ENCODE measurements around the gene PPP4R1. TPM values are rescaled to one million over a fixed set of nuclear protein-coding genes. Genes with fewer than 3 reads are reported as not detected.

The PPP4R1 gene
- total RNA-seq, 4 donors from 2014 or later = 27.7 to 48.3 (median 32.0) TPM

- H3K27ac ChIP-seq = no peak overlapping the region
- in situ Hi-C loops (cut with MboI; ENCODE audit: low sequenced_read_pairs in 4 of 4) = no loop called here
- DNase-seq (no peak), ATAC-seq (no peak)
- no peaks in the 10 kb centered on the region for H3K36me3 ChIP-seq
- no peaks in the 10 kb centered on the region for H3K4me1 ChIP-seq
- intact Hi-C loops (cut with DNase I; ENCODE audit: low total_unique reads) = no loop called here
- H3K9me3 ChIP-seq = no peaks in the 10 kb centered on the region
- TF ChIP-seq CTCF (IDR thresholded peaks at IDR 0.05 in 4 of 5, conservative IDR thresholded peaks at IDR 0.05 in 1 of 5) = no peak
- TF ChIP-seq POLR2A (IDR thresholded peaks at IDR 0.05) = no peak
- no peak overlapping the region for H3K4me3 ChIP-seq
- H3K27me3 ChIP-seq = no peaks in the 10 kb centered on the region
These were observed 24.5 kb upstream of the PPP4R1 start for GRCh38 chr18:9638886-9639285.

GRCh38 chr18:9637036-9637767, 22.8 kb upstream of the PPP4R1 start:
- no peaks in the 10 kb centered on the region for H3K4me1 ChIP-seq
- ATAC-seq = no peak
- in situ Hi-C loops (cut with MboI; ENCODE audit: low sequenced_read_pairs in 4 of 4) (no loop called here), intact Hi-C loops (cut with DNase I; ENCODE audit: low total_unique reads) (no loop called here)
- DNase-seq = no peak
- H3K36me3 ChIP-seq = no peaks in the 10 kb centered on the region
- H3K27me3 ChIP-seq = no peaks in the 10 kb centered on the region
- H3K4me3 ChIP-seq = no peak overlapping the region
- H3K9me3 ChIP-seq = no peaks in the 10 kb centered on the region
- no peak for TF ChIP-seq POLR2A (IDR thresholded peaks at IDR 0.05)
- no peak for TF ChIP-seq CTCF (IDR thresholded peaks at IDR 0.05 in 4 of 5, conservative IDR thresholded peaks at IDR 0.05 in 1 of 5)
- no peak overlapping the region for H3K27ac ChIP-seq

GRCh38 chr18:9634856-9635255, 20.5 kb upstream of the PPP4R1 start:
- DNase-seq (no peak), ATAC-seq (no peak)
- H3K4me3 ChIP-seq = no peak overlapping the region
- intact Hi-C loops (cut with DNase I; ENCODE audit: low total_unique reads) (no loop called here), in situ Hi-C loops (cut with MboI; ENCODE audit: low sequenced_read_pairs in 4 of 4) (no loop called here)
- no peaks in the 10 kb centered on the region for H3K9me3 ChIP-seq
- H3K4me1 ChIP-seq = no peaks in the 10 kb centered on the region
- TF ChIP-seq CTCF (IDR thresholded peaks at IDR 0.05 in 4 of 5, conservative IDR thresholded peaks at IDR 0.05 in 1 of 5) = no peak
- no peak for TF ChIP-seq POLR2A (IDR thresholded peaks at IDR 0.05)
- H3K27me3 ChIP-seq = no peaks in the 10 kb centered on the region
- H3K27ac ChIP-seq = no peak overlapping the region
- H3K36me3 ChIP-seq = no peaks in the 10 kb centered on the region

GRCh38 chr18:9631814-9632496, 17.6 kb upstream of the PPP4R1 start:
- no peaks in the 10 kb centered on the region for H3K9me3 ChIP-seq
- TF ChIP-seq CTCF (IDR thresholded peaks at IDR 0.05 in 4 of 5, conservative IDR thresholded peaks at IDR 0.05 in 1 of 5) (no peak), POLR2A (IDR thresholded peaks at IDR 0.05) (no peak)
- H3K4me1 ChIP-seq = no peaks in the 10 kb centered on the region
- no peak overlapping the region for H3K4me3 ChIP-seq
- H3K27ac ChIP-seq = no peak overlapping the region
- no peaks in the 10 kb centered on the region for H3K27me3 ChIP-seq
- intact Hi-C loops (cut with DNase I; ENCODE audit: low total_unique reads) (no loop called here), in situ Hi-C loops (cut with MboI; ENCODE audit: low sequenced_read_pairs in 4 of 4) (no loop called here)
- H3K36me3 ChIP-seq = no peaks in the 10 kb centered on the region
- ATAC-seq = no peak
- DNase-seq = no peak

Measured in gastrocnemius medialis (tissue), 4 donors.